ENCODE data around the gene NME2. TPM values are rescaled to one million over a fixed set of nuclear protein-coding genes. Genes with fewer than 3 reads are reported as not detected.

The NME2 gene
- total and polyA plus RNA-seq, 4 donors: 170 to 310 (median 192) TPM

- peak overlapping the region in 1 of 2 donors; percentile 58 for H3K27ac ChIP-seq (ENCODE audit: low read depth in 1 of 2, low read length in 2 of 2)
- H3K36me3 ChIP-seq (ENCODE audit: control insufficient read depth in 4 of 4, insufficient read depth in 3 of 4, low read depth in 1 of 4, low read length in 3 of 4): no peaks in the 10 kb centered on the region
- TF ChIP-seq ATF3 (IDR thresholded peaks at IDR 0.05): no peak
- peak in 1 of 2 donors; percentile 4 for TF ChIP-seq HNF4A (conservative IDR thresholded peaks at IDR 0.05)
- no peak overlapping the region for H3K9ac ChIP-seq (ENCODE audit: low read depth in 1 of 2, low read length in 2 of 2)
- no peak for DNase-seq (ENCODE audit: low spot score)
- no peaks in the 10 kb centered on the region for H3K9me3 ChIP-seq (ENCODE audit: control insufficient read depth in 4 of 4, low read length in 3 of 4)
- 82% methylated on average over 5 of the region's 5 CpGs for WGBS
- no peak overlapping the region for H3K4me3 ChIP-seq (ENCODE audit: low read depth in 1 of 3, low read length in 3 of 3)
- peaks cover 2 to 19% (median 13%) of the 10 kb centered on the region in 4 donors for H3K4me1 ChIP-seq (ENCODE audit: control insufficient read depth in 4 of 4, insufficient read depth in 4 of 4, low read length in 3 of 4)
- no peaks in the 10 kb centered on the region for H3K27me3 ChIP-seq (ENCODE audit: control insufficient read depth in 4 of 4, insufficient read depth in 4 of 4, low read length in 3 of 4)
These were observed 41.3 kb upstream of the NME2 start for GRCh38 chr17:51124640-51125503.

- Histone ChIP-seq H3K27me3 (ENCODE audit: control insufficient read depth in 4 of 4, insufficient read depth in 4 of 4, low read length in 3 of 4) (no peaks in the 10 kb centered on the region), H3K4me1 (ENCODE audit: control insufficient read depth in 4 of 4, insufficient read depth in 4 of 4, low read length in 3 of 4) (peaks cover 5 to 18% (median 13%) of the 10 kb centered on the region in 4 donors), H3K9me3 (ENCODE audit: control insufficient read depth in 4 of 4, low read length in 3 of 4) (no peaks in the 10 kb centered on the region), H3K9ac (ENCODE audit: low read depth in 1 of 2, low read length in 2 of 2) (no peak overlapping the region), H3K36me3 (ENCODE audit: control insufficient read depth in 4 of 4, insufficient read depth in 3 of 4, low read depth in 1 of 4, low read length in 3 of 4) (no peaks in the 10 kb centered on the region), H3K4me3 (ENCODE audit: low read depth in 1 of 3, low read length in 3 of 3) (no peak overlapping the region), H3K27ac (ENCODE audit: low read depth in 1 of 2, low read length in 2 of 2) (no peak overlapping the region)
- peak; percentile 61 for DNase-seq (ENCODE audit: low spot score)
- 64% methylated on average over 3 of the region's 3 CpGs for WGBS
- TF ChIP-seq NR2F2 (IDR thresholded peaks at IDR 0.05) (no peak), HNF4G (IDR thresholded peaks at IDR 0.05) (no peak), MAX (IDR thresholded peaks at IDR 0.05) (no peak), JUND (IDR thresholded peaks at IDR 0.05) (no peak), SP1 (IDR thresholded peaks at IDR 0.05) (no peak), YY1 (IDR thresholded peaks at IDR 0.05) (no peak), ZBTB33 (IDR thresholded peaks at IDR 0.05) (no peak), FOXA2 (IDR thresholded peaks at IDR 0.05) (no peak), EGR1 (IDR thresholded peaks at IDR 0.05; ENCODE audit: low read depth in 2 of 2) (no peak), TAF1 (conservative IDR thresholded peaks at IDR 0.05) (no peak), GABPA (IDR thresholded peaks at IDR 0.05 in 1 of 2, conservative IDR thresholded peaks at IDR 0.05 in 1 of 2) (no peak), RXRA (IDR thresholded peaks at IDR 0.05) (no peak), ATF3 (IDR thresholded peaks at IDR 0.05) (no peak), RAD21 (IDR thresholded peaks at IDR 0.05) (no peak), CTCF (IDR thresholded peaks at IDR 0.05; ENCODE audit: low read depth, low read length, missing input control) (no peak), REST (IDR thresholded peaks at IDR 0.05) (no peak), HNF4A (conservative IDR thresholded peaks at IDR 0.05) (no peak), FOXA1 (IDR thresholded peaks at IDR 0.05) (no peak)
These were observed 38.1 kb upstream of the NME2 start for GRCh38 chr17:51128076-51128475.
